ENCODE data around the gene MRPS9.

DNA sequence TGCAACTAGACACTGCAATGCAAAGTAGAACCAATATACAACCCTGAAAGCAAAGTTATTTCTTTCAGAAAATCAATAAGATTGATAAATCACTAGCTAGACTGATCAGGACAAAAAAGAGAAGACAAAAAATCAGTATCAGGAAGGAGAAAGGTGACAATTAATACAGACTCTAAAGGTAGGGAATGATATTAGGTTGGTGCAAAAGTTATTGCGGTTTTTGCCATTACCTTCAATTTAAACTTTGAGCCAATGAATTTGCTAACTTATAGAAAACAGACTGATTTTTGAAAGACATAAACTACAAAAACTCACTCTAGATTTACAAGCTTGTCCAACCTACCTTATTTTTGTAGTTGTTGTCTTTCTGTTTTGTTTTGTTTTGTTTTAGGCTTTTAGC is 30.5 kb upstream of the MRPS9 start:
- TF ChIP-seq, protein P1, sequence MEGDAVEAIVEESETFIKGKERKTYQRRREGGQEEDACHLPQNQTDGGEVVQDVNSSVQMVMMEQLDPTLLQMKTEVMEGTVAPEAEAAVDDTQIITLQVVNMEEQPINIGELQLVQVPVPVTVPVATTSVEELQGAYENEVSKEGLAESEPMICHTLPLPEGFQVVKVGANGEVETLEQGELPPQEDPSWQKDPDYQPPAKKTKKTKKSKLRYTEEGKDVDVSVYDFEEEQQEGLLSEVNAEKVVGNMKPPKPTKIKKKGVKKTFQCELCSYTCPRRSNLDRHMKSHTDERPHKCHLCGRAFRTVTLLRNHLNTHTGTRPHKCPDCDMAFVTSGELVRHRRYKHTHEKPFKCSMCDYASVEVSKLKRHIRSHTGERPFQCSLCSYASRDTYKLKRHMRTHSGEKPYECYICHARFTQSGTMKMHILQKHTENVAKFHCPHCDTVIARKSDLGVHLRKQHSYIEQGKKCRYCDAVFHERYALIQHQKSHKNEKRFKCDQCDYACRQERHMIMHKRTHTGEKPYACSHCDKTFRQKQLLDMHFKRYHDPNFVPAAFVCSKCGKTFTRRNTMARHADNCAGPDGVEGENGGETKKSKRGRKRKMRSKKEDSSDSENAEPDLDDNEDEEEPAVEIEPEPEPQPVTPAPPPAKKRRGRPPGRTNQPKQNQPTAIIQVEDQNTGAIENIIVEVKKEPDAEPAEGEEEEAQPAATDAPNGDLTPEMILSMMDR (IDR thresholded peaks at IDR 0.05; ENCODE audit: low read depth, low read length), result no peak
- TF ChIP-seq EZH2phosphoT487 (IDR thresholded peaks at IDR 0.05; ENCODE audit: low read depth), result no peak

Measured in OCI-LY3 (cell line).